Activated CD4-positive, alpha-beta T cell treated with anti-CD3 and anti-CD28 coated beads, Interleukin-2, amount 50 U/mL, for 24 hours (primary cell): ENCODE measurements around the gene SLC28A3.

ENCODE experiments used
- DNase-seq, 2 donors: peaks; one replicate each; pipeline ENCODE4 v3.0.0-alpha.2; 2020; ENCODE audit warnings: low read depth in 1 of 2, low spot score in 1 of 2

Gene SLC28A3

DNA sequence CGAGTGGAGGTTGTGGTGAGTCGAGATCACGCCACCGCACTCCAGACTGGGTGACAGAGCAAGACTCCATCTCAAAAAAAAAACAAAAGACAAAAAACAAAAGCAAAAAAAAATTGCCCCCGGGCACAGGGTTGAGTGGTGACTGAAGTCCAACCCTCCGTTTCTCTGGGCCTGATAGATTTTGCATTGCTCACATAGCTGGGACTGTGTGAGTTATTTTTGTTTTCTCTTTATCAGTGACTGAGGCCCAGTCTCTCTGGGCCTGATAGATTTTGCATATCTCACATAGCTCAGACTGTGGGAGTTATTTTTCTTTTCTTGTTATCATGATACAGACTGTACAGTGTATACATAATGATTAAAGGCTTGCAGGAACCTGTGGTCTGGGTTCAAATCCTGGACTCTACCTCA, 2.6 kb upstream of the SLC28A3 start:
- no peak for DNase-seq

GRCh38 chr9:84339962-84340361, 596 bp downstream of the SLC28A3 start:
- no peak for DNase-seq

- no peak for DNase-seq
These were observed 1.1 kb downstream of the SLC28A3 start for GRCh38 chr9:84339503-84339902.

DNA sequence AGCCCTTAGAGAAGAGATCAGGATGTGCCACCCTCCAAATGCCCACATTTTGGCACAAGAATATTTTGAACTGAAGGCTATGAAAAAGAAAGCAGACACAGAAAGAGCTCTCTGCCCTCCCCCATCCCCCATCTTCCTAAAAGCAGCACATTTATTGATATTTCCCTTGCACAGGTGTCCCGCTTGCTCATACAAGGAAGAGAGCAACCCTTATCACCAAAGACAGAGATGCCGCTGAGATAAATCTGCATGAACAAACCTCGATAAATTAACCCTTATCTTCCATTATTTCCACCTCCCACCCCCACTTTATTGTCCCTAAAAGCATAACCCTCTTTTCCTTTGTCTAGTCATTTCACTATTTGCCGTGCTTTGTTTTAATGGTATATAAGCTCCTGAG, 1.8 kb downstream of the SLC28A3 start:
- no peak for DNase-seq

- DNase-seq: no peak
These were observed 3.3 kb downstream of the SLC28A3 start for GRCh38 chr9:84337252-84337651.

DNA sequence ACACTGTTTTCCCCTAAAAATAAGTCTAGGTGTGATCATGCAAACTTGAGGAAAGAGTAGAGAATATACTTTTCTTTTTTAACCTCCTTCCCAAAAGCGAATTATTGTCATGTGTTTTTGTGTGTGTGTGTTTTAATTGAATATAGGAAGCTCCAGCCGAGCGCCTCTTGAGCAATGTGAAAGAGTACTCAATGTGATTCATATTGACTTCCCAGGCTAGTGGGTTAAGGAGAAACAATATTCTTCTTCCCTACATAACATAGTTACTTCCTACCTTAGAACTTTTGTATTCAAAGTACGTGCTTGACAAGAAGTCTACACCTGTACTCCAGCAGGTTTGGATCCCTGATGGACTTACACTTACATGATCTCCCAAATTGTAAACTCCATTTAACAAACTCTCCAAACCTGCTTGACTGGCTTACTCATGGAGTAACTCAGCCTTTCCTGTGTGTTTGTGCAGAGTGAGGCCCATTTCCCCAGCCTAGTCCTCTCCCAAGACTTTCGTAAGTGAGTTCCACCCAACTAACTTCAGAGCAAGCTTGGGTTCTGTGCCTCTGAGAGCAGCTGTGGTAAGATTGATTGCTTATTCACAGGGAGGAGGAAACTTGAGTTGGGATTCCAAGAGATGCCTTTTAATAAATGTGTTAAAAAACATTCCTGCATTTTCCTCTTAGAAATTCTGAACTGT, 9.3 kb downstream of the SLC28A3 start:
- DNase-seq: no peak

- no peak for DNase-seq
These were observed 10.3 kb downstream of the SLC28A3 start for GRCh38 chr9:84330246-84330645.

- no peak for DNase-seq
These were observed 13.4 kb downstream of the SLC28A3 start for GRCh38 chr9:84327184-84327583.

DNA sequence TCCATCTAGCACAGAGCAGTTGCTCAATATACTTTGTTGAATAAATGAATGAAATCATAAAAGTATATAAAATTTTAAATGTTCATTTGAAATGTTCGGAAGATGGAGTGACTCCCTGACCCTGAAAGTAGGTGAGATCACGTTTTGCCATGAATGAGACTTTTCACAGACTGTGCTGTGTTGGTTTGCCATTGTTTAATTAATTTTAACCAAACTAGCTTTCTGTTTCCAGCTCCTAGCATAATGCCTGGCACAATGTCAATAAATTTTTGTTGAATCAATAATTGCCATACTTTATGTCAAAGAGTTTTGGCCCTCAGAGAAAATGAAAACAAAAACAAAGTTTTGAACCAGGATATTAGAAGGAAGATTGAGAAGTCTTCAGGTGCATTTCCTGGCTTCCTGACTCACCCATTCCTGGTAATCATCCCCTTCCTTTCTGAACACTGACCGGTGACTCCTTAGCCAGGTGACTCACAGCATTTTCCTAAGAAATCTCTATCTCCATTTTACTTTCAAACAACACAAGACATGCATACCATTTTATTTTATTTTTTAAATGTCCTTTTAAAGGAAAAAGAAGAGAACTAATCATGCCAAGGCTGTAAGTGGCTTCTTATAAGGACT, 15.1 kb downstream of the SLC28A3 start:
- no peak for DNase-seq

DNA sequence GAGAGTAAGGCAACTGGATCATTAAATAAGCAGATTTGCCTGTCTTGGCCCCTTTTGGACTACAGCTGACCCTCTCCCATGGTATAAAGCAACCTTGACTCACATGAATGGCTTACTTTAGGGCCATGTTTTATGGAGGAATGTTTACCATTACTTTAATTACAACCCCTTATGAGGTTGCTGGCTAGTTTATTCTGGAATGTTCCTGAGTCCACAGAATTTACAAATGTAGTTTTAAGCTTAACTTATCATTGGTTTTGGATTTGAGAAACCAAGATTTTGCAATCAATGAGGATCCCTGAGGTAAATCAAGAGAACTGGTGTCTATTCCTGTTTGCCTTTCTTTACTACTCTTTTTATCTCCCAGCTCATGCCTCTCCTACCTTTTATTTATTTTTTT, 15.7 kb downstream of the SLC28A3 start:
- DNase-seq: no peak

DNA sequence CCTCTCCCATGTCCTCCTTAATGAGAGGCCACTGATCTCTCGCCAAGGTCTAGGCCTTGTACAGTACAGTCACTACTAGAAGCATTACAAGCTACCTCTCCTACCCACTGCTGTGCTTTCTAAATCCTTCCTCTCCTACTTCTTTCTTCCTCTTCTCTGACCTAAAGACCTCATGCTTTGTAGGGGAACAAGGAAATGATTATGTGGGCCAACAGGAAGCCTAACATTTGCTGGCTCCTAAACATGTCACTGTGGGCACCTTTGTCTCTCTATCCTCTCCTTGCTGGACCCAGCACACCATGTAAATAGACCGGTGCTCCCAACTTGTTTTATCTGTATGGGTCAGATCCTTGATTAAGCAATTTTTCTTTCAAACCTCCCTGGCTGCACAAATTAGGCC, 16.7 kb downstream of the SLC28A3 start:
- no peak for DNase-seq

GRCh38 chr9:84322828-84323227, 17.7 kb downstream of the SLC28A3 start:
- DNase-seq: no peak

DNA sequence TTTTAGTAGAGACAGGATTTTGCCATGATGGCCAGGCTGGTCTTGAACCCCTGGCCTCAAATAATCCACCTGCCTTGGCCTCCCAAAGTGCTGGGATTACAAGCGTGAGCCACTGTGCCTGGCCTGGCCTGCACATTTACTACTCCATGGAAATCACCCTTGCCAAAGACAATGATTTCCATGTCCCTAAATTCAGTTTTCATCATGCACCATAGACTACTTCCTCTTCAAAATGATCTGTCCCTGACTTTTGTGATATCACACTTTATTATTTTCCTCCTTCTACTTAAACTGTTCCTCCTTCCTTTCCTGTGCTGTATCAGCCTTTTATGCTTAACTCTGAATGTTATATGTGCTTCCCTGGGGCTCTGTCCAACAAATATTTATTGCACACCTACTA, 20.3 kb downstream of the SLC28A3 start:
- DNase-seq: no peak

DNA sequence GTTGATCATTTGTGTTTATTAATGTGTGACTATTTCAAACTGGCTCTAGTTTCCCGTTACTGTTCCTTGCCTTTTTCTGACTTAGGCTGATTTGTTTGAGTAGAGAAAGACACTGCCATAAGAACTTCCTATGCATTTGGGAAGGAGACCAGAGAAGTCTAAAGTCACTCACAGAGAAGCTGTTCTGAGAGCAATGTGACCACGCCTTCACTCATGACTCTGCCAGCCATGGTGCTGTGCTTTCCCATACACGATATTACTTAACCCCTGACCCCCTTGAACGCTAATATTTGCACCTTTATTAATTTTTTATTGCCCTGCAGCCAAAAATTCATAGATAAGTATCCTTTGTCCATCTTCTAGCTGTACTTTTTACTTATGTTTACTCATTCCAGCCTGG, 20.9 kb downstream of the SLC28A3 start:
- DNase-seq: no peak

DNA sequence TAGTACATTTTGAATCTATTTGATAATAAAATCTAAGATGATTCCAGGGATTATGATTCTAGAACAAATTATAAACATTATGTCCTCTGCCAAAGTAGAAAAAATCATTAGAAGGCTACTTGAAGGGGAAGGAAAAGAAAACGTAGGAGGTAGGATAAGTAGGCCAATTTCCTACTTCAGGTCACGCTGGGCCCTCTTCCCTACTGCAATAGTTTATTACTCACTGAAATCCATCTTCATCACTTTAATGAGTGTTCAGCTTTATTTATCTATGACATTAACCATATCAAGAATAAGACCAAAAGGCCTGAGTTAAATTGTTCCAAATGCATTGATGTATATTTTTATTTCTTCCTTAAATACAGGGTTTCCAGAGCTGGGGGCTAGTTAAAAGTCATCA, 21.6 kb downstream of the SLC28A3 start:
- DNase-seq: no peak

DNA sequence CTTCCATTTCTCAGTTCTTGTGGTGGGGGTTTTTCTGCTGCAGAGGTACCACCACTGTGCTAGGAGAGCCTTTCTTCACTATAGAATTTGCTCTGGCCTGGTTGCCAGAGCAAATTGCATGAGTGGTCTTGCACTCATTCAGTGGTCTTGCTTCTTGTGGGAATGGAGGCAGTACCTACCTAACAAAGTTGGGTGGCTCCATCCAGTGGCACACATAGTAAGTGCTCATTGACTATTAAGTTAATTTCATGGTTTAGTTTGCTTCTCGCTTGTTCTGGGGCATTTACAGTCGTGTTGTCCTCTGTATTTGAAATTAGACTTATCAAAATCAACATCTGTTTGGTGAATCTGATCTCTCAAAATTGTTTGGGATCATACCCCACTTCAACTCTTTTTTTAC, 23.0 kb downstream of the SLC28A3 start:
- no peak for DNase-seq

GRCh38 chr9:84315278-84315877, 25.2 kb downstream of the SLC28A3 start:
- peak; percentile 13 to 43 for DNase-seq

GRCh38 chr9:84314306-84314705, 26.3 kb downstream of the SLC28A3 start:
- no peak for DNase-seq

GRCh38 chr9:84310883-84311282, 29.7 kb downstream of the SLC28A3 start:
- DNase-seq: no peak

GRCh38 chr9:84305497-84306131, 34.9 kb downstream of the SLC28A3 start:
- DNase-seq: no peak

DNA sequence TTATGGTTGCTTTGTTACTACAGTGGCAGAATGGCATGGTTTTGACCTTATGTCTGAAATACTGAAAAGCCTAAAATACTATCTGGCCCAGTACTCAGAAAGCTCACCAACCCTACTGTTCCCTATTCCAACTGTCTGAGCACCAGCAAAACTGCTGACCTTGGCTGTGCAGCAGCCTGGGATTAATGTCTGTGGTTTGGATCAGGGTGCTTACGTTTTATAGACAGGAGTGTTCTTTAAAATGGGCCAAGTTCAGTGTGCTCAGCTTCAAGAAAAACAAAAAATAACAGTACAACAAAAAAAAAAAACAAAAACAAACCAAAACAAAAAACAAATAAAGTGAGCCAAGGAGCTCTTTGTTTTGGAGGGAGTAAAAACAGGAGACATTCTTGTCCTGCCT, 36.4 kb downstream of the SLC28A3 start:
- no peak for DNase-seq

DNA sequence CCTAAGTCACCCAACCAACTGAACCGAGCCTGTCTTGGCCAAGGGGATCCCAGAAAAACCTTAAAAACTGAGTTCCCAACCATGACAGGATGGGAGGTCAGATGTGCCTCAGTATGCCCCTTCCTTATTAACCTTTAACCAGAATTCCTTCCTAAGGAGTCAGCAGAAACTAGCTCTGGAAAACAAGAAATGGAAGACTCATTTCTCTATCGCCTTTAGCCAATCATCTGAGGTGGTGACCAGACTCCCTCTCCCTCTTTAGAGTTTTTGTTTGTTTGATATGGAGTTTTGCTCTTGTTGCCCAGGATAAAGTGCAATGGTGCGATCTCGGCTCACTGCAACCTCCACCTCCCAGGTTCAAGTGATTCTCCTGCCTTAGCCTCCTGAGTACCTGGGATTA, 37.5 kb downstream of the SLC28A3 start:
- DNase-seq: no peak
